Subcutaneous abdominal adipose tissue (tissue), 5 donors: ENCODE data around the gene GMPR2.
A peak's percentile ranks its signal among the peaks of the same experiment; 100 is the strongest.
"Not testable (repeated sequence)": the region's sequence is repeated elsewhere in the genome, so short reads cannot be mapped to it uniquely, and the experiment has no call there.

ENCODE experiments used
- H3K27ac ChIP-seq: one replicate; pipeline ENCODE4 v1.7.0; 2013; ENCODE audit warnings: low read depth, mild to moderate bottlenecking, inconsistent platforms, low read length, moderate library complexity
- H3K27me3 ChIP-seq, 5 donors: one replicate each; pipeline ENCODE4 v1.7.0; 2013; ENCODE audit warnings: low read length in 5 of 5, inconsistent platforms in 1 of 5; ENCODE audit not compliant: control insufficient read depth in 5 of 5, insufficient read depth in 4 of 5
- H3K36me3 ChIP-seq, 5 donors: one replicate each; pipeline ENCODE4 v1.7.0; 2013; ENCODE audit warnings: low read length in 5 of 5; ENCODE audit not compliant: control insufficient read depth in 5 of 5, insufficient read depth in 5 of 5
- H3K4me1 ChIP-seq, 5 donors: one replicate each; pipeline ENCODE4 v1.7.0; 2013; ENCODE audit warnings: low read length in 5 of 5, mild to moderate bottlenecking in 3 of 5, moderate library complexity in 1 of 5; ENCODE audit not compliant: control insufficient read depth in 5 of 5, insufficient read depth in 5 of 5
- H3K4me3 ChIP-seq, 5 donors: one replicate each; pipeline ENCODE4 v1.7.0; 2013; ENCODE audit warnings: low read length in 5 of 5, low read depth in 1 of 5
- H3K9ac ChIP-seq, 5 donors: one replicate each; pipeline ENCODE4 v1.7.0; 2013; ENCODE audit warnings: low read length in 5 of 5, mild to moderate bottlenecking in 4 of 5, moderate library complexity in 3 of 5
- H3K9me3 ChIP-seq, 5 donors: one replicate each; pipeline ENCODE4 v1.7.0; 2013; ENCODE audit warnings: low read length in 5 of 5; ENCODE audit not compliant: control insufficient read depth in 5 of 5
- donor health status: healthy.
- donor health status: healthy.
- donor health status: healthy.
- donor health status: healthy.
- donor health status: healthy.

Gene GMPR2

DNA sequence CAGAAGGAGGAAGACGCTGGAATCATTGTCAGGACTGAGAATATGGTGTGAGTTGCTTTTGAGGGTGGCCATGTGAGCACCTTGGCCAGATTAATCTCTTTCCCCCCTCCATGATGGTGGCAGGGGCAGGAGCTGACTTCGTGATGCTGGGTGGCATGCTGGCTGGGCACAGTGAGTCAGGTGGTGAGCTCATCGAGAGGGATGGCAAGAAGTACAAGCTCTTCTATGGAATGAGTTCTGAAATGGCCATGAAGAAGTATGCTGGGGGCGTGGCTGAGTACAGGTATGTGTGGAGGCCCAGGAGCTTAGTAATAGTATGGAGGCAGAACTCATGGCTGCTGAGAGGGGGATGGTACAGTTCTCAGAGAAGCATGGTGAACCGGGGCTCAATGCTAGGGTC is 5.4 kb downstream of the GMPR2 start:
- Histone ChIP-seq H3K27me3 (no peaks in the 10 kb centered on the region), H3K4me1 (peaks cover 4 to 53% (median 42%) of the 10 kb centered on the region in 5 donors), H3K36me3 (peaks cover 25 to 70% (median 60%) of the 10 kb centered on the region in 5 donors), H3K4me3 (no peak overlapping the region), H3K9ac (no peak overlapping the region), H3K9me3 (no peaks in the 10 kb centered on the region), H3K27ac (peak overlapping the region; percentile 27)

DNA sequence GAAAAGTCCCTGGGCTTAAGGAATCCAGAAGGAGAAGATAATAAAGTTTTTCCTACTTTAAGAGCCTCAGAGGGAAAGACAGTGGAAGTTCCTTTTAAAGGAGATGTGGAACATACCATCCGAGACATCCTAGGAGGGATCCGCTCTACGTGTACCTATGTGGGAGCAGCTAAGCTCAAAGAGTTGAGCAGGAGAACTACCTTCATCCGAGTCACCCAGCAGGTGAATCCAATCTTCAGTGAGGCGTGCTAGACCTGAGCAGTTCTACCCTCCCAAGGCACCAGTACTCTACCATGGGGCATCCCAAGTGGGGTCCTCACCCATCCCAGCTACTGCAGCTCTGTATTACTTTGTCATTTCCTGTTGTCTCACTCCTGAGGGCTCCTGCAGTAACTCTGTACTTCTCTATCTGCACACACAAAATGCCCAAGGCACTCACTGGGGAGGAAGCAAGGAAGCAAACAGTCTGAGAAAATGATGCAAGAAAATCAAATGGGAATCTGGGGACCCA is 5.9 kb downstream of the GMPR2 start:
- Histone ChIP-seq H3K9ac (peak overlapping the region in 1 of 5 donors; percentile 7), H3K4me3 (no peak overlapping the region), H3K9me3 (no peaks in the 10 kb centered on the region), H3K27ac (peak overlapping the region; percentile 38), H3K36me3 (peaks cover 25 to 70% (median 60%) of the 10 kb centered on the region in 5 donors), H3K27me3 (no peaks in the 10 kb centered on the region), H3K4me1 (peaks cover 0 to 53% (median 42%) of the 10 kb centered on the region in 5 donors)

DNA sequence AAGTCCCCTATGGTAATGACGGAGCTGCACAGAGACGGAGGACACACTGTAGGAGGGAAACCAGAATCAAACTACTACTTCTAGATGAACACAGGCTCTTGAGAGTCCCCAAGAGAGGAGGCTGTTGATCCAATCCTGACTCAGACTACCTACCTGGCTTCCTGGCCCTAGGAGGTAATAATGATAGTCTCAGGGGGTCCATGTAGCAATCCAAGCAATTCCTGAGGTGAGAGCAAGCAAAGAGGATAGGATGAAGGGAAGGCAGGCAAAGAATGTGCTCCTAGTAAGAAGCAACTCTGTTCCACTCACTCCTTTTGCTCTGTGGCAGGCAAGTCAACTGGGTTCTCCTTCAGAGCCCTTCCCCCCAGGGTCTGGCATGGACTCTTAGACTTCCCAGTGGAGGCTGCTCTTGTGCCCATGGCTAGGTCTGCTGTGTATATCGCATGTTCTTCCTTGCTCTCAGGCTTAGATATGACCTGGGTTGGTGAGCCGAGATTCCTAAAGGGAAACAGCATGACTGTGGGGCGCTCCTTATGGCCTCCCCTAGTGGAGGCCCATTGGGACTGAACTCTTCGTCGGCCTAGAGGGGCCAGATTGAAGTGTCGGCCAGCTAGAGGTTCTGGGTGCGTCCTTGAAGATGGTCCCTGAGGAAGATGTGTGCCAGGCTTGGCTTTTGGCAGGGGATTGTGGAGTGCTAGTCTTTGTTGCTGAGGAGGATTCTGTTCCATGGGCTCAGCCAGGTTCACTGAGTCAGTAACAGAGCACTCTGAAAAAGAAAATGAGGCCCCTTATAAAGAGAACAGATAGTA is 7.6 kb downstream of the GMPR2 start:
- Histone ChIP-seq H3K4me3 (peak overlapping the region in 2 of 5 donors; percentile 15 to 94), H3K9ac (peak overlapping the region in 4 of 5 donors; percentile 40 to 98 (median 64)), H3K4me1 (peaks cover 0 to 45% (median 37%) of the 10 kb centered on the region in 5 donors), H3K9me3 (no peaks in the 10 kb centered on the region), H3K36me3 (peaks cover 16 to 59% (median 58%) of the 10 kb centered on the region in 5 donors), H3K27ac (peak overlapping the region; percentile 98), H3K27me3 (no peaks in the 10 kb centered on the region)

DNA sequence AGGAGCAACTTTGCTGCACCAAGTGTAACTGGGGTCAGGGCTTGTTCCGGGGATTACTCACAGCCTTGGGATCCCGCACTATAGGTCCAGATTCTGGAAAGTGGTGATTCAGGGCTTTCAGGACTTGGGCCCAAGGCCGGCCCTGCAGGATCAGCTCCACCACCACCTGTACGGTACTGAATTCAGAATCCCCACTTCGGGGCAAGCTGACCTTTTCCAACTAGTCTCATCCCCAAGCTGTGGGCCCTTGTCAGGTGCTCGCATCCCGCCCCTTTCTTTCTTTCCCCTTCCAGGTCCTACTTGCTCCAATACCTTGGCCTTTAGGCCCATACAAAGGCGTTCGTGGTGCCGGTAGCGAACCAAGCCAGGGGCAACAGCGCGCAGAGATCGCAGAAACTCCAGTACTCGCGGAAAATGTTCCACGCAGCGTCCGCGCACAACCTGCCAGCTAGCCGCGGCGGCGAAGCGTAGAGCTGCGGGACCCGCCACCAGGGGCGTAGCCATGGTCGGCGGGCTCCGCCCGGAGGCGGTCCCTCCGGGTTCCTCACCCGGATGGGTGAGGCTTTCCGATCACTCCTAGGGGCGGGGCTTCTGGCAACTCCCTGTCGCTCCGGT is 9.2 kb downstream of the GMPR2 start:
- no peaks in the 10 kb centered on the region for H3K27me3 ChIP-seq
- peak overlapping the region; percentile 81 to 98 (median 95) for H3K4me3 ChIP-seq
- no peaks in the 10 kb centered on the region for H3K9me3 ChIP-seq
- peaks cover 8 to 43% (median 43%) of the 10 kb centered on the region in 5 donors for H3K36me3 ChIP-seq
- peak overlapping the region; percentile 98 for H3K27ac ChIP-seq
- H3K9ac ChIP-seq, result peak overlapping the region; percentile 81 to 98 (median 97)
- peaks cover 0 to 45% (median 37%) of the 10 kb centered on the region in 5 donors for H3K4me1 ChIP-seq

DNA sequence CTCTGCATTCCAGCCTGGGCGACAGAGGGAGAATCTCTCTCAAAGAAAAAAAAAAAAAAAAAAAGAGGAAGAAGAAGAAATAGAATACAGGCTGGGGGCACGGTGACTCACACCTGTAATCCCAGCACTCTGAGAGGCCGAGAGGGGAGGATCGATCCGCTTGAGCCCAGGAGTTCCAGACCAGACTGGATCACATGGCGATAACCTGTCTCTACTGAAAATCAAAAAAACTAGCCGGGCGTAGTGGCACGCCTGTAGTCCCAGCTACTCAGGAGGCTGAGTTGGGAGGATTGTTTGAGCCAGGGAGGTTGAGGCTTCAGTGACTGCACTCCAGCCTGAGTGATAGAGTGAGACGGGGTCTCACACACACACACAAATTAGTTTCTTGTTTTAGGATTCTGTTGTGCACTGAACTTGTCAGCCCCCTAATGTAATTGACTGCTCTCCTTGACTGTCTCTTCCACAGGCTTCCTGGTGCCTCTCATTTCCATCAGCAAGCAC is 10.7 kb downstream of the GMPR2 start:
- Histone ChIP-seq H3K27ac (peak overlapping the region; percentile 98), H3K9me3 (no peaks in the 10 kb centered on the region), H3K4me3 (peak overlapping the region; percentile 81 to 96 (median 94)), H3K27me3 (no peaks in the 10 kb centered on the region), H3K9ac (peak overlapping the region; percentile 39 to 98 (median 97)), H3K36me3 (peaks cover 8 to 28% (median 28%) of the 10 kb centered on the region in 5 donors), H3K4me1 (peaks cover 0 to 45% (median 37%) of the 10 kb centered on the region in 5 donors)

DNA sequence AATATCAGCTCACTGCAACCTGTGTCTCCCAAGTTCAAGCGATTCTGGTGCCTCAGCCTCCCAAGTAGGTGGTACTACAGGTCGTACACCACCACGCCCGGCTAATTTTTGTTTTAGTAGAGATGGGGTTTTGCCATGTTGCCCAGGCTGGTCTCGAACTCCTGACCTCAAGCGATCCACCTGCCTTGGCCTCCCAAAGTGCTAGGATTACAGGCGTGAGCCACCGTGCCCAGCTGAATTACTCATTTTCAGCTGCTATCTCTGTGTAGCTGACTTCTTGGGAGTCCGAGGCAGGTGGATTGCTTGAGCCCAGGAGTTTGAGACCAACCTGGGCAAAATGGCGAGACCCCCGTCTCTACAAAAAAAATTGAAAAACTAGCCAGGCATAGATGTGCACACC is 12.6 kb downstream of the GMPR2 start:
- peaks cover 0 to 27% (median 23%) of the 10 kb centered on the region in 5 donors for H3K4me1 ChIP-seq
- H3K27me3 ChIP-seq, H3K4me3 ChIP-seq, H3K27ac ChIP-seq, H3K9ac ChIP-seq, H3K9me3 ChIP-seq: not testable (repeated sequence)
- H3K36me3 ChIP-seq, result peaks cover 0 to 14% (median 8%) of the 10 kb centered on the region in 5 donors

GRCh38 chr14:24246765-24247212 is 14.1 kb downstream of the GMPR2 start:
- no peaks in the 10 kb centered on the region for H3K9me3 ChIP-seq
- H3K27me3 ChIP-seq, result no peaks in the 10 kb centered on the region
- no peak overlapping the region for H3K27ac ChIP-seq
- no peak overlapping the region for H3K4me3 ChIP-seq
- peak overlapping the region in 1 of 5 donors; percentile 35 for H3K9ac ChIP-seq
- H3K36me3 ChIP-seq, result peaks cover 0 to 5% (median 0%) of the 10 kb centered on the region in 5 donors
- peaks cover 0 to 12% (median 8%) of the 10 kb centered on the region in 5 donors for H3K4me1 ChIP-seq

GRCh38 chr14:24247422-24247821 is 14.7 kb downstream of the GMPR2 start:
- no peaks in the 10 kb centered on the region for H3K27me3 ChIP-seq
- no peaks in the 10 kb centered on the region for H3K9me3 ChIP-seq
- no peak overlapping the region for H3K4me3 ChIP-seq
- peaks cover 0 to 13% (median 6%) of the 10 kb centered on the region in 5 donors for H3K4me1 ChIP-seq
- no peak overlapping the region for H3K27ac ChIP-seq
- no peak overlapping the region for H3K9ac ChIP-seq
- H3K36me3 ChIP-seq, result peaks cover 0 to 5% (median 0%) of the 10 kb centered on the region in 5 donors

GRCh38 chr14:24249230-24250021 is 16.7 kb downstream of the GMPR2 start:
- peak overlapping the region in 1 of 5 donors; percentile 19 for H3K9ac ChIP-seq
- no peaks in the 10 kb centered on the region for H3K27me3 ChIP-seq
- no peaks in the 10 kb centered on the region for H3K9me3 ChIP-seq
- H3K27ac ChIP-seq, result no peak overlapping the region
- peaks cover 0 to 14% (median 0%) of the 10 kb centered on the region in 5 donors for H3K36me3 ChIP-seq
- peaks cover 0 to 6% (median 0%) of the 10 kb centered on the region in 5 donors for H3K4me1 ChIP-seq
- no peak overlapping the region for H3K4me3 ChIP-seq
